GM21576 (cell line): Measurements from ENCODE around the gene PHLDA2.
"Not testable (repeated sequence)": the region's sequence is repeated elsewhere in the genome, so short reads cannot be mapped to it uniquely, and the experiment has no call there.

ENCODE experiments used
- ATAC-seq: cut with Tn5 transposase; IDR thresholded peaks from one replicate; pipeline ENCODE4 v1.9.1; 2021; ENCODE audit warnings: mild to moderate bottlenecking, moderate library complexity; ENCODE audit not compliant: unreplicated experiment

The PHLDA2 gene

DNA sequence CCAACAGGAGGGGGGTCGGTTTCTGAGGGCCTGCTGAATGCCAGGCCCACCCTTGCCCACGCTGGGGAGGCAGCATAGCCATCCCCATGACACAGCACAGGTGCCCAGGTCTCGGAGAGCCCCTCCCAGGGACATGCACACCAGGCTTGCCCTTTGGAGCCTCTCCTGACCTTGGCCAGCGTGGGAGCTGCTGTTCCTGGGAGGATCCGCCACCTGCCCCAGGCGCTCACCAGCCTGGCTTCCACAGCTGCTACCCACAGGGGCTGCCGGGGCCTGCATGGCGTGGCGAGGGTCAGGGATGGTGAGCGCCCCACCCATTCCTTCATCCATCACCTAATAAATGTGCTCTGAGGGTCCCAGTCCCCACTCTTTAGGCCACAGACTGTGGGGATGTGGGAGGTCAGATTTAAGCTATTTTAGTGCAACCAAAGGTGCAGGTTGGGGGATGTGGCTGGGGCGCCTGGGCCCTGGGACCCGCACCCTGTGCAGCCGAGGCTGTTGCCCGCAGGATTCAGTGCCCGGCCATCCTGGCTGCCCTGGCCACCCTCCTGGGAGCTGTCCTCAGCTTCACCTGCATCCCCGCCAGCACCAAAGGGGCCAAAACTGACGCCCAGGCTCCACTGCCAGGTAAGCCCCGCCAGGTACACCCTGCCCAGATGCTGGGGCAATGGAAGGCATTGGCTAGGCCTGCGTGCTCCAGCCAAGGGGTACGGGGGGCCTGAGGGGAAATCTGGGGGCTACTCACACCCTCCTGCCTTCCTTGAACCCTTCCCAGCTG is 12.9 kb downstream of the PHLDA2 start:
- no peak for ATAC-seq

DNA sequence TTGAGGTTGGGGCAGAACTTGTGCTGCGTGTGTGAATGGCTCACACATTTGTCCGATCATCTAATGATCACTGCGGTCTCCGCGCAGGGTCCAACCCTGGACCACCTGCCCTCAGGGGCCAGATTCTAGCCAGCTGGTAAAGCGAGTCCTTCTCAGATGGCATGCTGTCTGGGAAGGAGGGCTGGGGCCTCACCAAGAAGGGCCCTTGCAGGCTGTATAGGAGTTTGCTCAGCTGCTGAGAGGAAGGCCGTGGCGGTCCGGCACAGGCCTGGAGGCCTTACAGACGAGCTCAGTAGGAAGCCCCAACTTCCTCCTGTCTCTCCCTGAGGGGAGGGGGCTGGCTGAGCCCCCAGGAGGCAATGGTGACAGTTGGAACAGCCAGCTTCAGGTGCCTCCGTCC is 13.7 kb downstream of the PHLDA2 start:
- ATAC-seq: no peak

DNA sequence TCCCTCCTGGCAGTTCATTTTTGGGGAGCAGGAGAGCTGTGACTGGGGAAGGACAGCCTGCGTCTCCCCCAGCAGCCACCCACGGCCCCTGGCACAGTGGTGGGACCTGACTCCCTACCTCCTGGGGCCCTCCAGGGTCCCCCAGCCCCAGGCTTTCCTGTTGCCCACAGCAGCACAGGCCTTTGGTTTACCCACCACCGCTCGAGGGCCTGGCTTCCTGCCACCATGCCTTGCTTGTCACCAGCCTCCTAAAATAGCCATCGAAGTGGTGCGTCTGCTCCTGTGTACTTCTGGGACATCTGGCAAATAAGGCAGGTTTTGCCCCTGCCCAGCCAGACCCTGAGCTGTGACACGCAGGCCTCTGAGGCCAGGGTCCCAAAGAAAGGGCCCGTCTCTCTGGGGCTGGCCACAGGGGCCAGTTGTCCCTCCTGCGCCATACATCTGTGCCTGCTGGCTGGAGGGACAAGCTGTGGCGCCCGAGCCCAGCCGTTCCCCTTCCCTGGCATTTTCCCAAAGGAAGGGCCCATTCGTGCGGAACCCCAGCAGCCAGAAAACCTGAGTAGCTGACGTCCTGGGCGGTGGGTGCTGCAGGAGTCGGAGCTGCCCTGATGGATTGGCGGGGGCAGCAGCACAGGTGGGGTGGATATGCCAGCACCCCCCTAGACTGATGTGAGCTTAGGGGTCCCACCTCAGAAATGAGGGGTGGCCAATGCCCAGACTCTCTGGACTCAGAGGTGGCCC is 14.6 kb downstream of the PHLDA2 start:
- ATAC-seq: no peak

DNA sequence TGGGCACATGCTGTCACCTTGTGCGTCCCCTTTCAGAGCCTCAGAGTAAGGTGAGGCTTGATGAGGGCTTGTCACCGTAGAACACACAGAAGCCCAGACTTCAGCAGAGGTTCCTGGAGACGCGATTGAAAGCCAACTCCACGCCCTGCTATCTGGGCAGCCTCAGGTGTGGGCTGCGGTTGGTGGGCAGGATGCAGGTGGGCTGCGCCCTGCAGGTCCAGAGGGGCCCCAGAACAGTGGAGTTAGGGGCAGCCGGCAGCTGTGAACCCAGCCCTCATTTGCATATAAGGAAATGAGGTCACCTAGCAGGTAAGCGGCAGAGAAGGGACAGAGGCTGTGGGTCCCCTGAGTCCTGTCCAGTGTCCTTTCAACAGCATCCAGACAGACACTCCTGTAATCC is 15.4 kb downstream of the PHLDA2 start:
- no peak for ATAC-seq

DNA sequence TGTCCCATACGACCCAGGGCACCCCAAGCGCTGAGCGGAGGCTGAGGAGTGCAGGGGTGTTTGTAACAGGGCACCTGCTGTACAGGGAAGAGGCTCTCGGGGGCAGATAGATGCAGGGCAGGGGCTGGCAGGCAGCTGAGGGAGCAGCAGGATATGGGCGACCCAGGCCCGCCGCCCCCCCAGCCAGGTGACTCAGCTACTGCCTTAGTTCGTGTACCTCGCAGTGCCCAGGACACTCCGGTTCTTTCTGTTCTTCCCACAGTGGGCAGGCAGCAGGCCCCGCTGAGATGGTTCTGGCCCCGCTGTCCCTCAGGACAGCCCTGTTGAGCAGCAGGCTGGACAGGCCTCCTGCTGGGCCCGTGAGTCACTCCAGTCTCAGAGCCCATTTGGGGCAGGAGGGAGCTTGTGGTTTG is 16.2 kb downstream of the PHLDA2 start:
- no peak for ATAC-seq

DNA sequence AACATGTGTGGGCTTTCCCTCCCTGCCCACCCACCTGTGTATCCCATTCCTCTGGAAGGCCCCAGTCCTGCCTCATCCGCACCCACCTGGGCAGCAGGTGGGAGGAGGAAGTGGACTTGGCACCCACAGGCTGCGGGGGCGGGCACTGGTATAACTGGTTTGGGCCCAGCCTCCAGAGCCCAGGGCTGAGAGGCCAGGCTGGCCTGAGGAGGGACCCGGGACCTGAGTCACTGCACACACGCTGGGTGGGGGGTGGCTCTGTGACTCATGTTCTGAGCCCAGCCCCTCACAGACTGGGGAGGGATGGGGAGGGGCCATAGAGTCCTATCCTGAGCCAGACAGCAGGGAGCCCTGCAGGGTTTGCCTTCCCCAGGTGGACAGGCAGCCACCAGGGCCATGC is 16.7 kb downstream of the PHLDA2 start:
- no peak for ATAC-seq

DNA sequence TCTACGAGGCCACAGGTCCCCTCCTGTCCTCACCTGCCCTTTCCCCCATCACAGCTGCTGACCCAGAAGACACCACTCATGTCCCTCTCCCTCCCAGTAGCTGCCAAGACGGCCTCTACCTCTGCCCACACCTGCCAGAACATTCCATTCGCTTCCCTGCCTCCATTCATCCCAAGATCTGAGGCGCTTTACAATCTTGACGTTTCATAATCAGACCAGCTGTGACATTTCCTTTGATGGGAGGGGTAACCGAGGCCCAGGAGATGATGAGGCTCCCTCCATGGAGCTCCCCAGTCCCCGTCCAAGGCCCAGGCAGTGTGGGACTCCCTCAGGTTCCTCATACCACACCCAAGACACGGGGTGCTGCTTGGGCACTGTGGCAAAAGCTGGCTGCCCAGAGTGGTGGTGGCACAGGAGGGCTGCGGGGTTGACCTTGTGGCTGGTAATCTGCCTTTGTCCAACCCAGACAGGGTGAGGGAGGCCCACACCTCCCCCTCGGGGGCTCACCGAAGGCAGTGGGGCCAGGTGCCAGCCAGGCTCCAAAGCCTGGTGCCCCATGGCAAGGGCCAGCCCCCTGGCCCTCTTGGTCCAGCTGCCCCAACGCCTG is 17.3 kb downstream of the PHLDA2 start:
- no peak for ATAC-seq

DNA sequence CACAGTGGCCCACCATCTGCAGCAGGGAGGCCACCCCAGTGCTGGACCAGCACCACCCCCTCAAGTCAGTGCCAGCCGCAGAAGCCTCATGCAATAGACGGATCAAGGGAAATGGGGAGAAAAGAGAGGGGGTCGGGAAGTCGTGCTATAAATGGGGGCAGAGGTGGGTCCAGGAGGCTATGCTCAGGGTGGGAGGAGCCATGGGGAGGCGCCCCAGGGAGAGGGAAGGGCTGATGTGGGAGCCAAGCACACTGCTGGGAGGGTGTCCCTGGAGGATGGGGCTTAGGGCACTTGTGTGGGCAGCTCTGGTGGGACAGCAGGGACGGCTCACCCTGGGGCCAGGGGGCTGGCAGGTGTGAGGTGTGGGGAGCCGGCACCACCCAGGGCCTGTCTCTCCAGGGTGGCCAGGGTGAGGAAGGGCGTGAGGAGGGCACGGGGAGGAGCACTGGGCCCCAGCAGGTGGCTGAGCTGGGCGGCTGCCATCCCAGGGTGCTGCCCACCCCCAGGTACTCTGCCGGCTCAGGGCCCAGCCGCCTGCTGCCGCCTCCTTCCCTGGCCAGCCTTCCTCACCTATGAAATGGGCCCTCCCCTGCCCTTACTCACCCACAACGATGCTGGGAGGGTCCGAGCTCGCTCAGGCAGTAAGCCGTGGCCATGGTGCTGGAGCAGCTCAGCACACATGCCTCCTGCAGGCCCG is 18.0 kb downstream of the PHLDA2 start:
- no peak for ATAC-seq

DNA sequence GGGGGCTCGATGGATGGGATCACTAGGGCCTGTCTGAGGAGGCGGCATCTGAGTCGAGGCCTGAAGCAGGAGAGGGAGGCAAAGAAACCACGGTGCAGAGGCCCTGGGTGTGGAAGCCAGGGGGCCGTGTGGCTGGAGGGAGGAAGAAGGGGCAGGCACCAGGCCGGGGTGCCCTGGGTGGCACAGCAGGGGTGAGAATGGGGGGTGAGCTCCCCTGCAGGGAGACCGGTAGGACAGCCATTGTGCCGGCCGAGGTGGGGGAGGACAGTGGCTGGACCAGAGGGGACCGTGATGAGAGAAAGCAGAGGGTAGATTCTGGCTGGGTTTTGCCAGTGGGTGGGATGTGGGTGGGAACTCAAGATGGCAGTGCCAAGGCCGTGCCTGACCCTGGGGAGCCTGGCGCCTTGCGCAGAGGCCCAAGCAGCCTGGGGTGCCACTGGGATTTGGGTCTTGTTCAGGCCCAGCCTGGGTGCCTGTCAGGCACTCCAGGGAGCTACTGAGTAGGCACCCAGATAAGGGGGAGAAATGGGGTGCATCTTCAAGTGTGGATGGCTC is 18.7 kb downstream of the PHLDA2 start:
- no peak for ATAC-seq

DNA sequence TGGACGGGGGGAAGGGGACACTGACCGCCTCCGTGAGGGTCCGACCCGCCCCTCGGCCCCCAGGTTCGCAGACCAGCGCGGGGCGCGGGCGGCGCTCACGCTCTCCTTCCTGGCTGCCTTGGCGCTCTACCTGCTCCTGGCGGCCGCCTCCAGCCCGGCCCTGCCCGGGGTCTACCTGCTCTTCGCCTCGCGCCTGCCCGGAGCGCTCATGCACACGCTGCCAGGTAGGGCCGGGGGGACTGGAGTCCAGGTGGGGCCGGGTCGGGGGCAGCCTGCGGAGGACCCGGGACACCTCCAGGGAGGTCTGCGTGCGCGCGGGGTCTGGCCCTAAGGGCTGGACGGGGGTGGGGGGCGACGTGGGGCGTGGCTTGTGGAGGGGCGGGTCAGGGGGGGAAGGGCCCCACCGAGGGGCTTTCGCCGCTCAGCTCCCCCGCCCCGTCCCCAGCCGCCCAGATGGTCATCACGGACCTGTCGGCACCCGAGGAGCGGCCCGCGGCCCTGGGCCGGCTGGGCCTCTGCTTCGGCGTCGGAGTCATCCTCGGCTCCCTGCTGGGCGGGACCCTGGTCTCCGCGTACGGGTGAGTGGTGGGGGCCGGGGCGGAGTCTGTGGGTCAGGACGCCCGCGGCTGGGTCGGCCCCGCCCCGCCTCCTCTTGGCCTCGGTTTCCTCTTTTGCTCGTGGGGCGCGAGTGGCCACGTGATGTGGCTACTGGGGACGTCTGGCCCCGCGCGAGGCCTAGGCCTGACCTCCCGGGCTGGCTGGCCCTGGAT is 19.9 kb downstream of the PHLDA2 start:
- no peak for ATAC-seq

DNA sequence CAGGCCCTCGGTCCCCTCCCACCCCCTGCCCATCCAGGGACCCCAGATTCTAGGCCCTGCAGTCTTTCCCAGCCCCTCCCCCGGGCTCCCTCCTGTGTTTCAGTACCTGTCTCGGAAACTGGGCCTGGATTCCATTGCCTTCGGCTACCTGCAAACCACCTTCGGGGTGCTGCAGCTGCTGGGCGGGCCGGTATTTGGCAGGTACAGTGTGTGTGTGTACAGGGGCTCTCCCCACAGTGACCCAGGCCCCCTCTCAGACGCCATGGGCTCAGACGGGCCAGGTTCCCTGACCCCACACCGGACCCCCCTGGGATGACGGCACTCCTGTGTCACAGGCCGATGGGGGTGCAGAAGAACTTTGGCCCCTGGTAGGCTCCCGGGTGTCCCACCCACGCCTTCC is 21.1 kb downstream of the PHLDA2 start:
- no peak for ATAC-seq

DNA sequence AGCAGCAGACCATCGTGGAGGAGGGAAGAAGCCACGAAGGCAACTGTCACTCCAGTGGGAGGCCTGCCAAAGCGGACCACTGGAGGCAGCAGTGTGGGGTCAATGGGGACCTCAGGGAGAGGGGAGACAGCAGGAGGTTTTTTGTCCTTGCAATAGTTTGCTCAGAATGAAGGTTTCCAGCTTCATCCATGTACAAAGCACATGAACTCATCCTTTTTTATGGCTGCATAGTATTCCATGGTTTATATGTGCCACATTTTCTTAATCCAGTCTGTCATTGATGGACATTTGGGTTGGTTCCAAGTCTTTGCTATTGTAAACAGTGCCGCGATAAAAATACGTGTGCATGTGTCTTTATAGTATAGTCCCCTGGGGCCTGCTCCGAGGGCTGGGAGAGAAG is 23.9 kb downstream of the PHLDA2 start:
- not testable (repeated sequence) for ATAC-seq

DNA sequence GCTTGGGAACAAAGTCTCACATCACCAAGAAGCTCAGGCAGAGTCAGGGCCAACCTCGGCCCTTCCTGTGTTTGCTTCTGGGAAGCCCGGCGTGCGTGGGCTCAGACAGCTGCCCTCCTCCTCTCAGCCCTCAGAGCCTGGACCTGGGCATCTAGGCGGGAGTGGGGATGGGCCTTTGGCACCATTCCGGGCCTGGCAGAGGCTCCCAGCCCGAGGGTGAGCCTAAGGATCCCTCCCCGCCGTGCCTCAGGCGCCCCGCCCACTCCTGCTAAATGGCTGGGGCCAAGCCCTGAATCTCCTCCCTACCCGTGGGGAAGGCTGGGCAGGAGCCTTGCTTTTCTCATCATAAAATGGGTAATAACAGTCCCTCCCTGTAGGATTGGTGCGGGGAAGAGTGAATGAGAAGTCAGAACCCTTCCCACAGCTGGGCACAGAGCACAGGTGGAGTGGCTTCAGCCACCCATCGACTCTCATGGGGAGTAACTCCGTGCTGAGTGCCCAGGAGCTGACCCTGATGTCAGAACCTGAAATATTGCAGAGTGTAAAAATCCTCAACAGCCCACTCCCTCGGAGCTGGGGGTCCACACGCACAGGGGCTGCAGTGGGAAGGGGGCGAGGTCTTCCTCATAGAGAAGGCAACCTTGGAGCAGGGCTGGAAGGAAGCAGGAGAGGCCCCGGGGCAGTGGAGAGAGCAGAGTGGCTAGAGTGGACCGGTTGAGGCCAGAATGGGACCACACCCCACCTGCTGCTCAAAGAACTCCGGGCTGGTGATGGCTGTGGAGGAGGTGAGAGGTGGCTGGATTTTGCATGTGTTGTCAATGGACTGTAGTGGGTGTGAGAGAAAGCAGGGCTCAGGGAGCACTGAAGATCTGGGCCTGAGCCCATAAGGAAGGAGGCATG is 24.8 kb downstream of the PHLDA2 start:
- no peak for ATAC-seq

DNA sequence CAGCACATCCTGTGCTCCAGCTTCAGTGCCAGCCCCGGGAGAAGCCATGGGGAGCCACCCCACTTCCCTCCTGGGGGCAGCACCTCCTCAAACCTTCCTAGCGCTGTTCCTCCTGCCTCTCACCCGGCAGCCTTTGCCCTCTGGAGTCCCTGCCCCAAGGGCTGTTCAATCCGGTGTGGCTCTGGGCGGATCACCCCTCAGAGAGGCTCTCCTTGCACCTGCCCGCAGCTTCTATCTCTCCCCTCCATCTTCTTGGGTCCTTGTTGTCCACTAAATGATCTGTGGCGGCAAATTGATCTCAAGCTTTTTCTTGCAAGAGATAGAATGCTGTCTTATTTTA is 25.6 kb downstream of the PHLDA2 start:
- ATAC-seq: no peak

DNA sequence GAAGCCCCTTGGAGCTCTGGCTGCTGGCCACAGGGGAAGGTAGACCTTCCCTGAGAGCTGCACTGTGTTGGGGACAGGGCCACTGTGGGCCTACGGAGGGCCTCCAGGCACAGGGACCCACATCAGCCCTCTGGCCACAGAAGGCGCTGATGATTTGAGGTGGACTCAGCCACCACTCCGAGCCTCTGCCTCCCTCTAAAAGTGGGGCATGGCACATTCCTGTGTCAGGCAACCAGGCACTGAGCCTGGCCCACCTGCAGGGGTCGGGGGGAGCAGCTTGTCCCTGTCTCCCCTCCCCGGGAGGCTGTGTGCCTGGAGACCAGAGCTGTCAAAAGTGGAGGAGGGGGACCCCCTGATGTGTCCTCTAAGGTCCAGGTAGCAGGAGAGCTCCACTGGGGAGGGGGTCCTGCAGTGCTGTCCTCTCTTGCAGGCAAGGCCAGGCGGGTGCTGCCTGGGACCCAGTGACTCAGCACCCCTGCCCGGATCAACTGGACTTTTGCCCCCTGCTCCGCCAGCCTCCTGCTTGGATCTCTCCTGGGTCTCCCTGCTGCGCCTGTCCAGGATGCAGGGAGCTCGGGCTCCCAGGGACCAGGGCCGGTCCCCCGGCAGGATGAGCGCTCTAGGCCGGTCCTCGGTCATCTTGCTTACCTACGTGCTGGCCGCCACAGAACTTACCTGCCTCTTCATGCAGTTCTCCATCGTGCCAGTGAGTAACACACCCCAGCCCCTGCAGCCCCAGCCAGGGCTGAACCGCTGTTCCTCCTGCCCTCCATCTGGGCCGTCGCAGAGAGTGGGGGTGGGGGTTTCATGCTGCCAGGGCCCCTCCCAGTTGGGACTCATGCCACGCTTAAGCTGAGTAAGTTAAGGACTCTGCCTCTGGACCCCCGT is 26.2 kb downstream of the PHLDA2 start:
- no peak for ATAC-seq

DNA sequence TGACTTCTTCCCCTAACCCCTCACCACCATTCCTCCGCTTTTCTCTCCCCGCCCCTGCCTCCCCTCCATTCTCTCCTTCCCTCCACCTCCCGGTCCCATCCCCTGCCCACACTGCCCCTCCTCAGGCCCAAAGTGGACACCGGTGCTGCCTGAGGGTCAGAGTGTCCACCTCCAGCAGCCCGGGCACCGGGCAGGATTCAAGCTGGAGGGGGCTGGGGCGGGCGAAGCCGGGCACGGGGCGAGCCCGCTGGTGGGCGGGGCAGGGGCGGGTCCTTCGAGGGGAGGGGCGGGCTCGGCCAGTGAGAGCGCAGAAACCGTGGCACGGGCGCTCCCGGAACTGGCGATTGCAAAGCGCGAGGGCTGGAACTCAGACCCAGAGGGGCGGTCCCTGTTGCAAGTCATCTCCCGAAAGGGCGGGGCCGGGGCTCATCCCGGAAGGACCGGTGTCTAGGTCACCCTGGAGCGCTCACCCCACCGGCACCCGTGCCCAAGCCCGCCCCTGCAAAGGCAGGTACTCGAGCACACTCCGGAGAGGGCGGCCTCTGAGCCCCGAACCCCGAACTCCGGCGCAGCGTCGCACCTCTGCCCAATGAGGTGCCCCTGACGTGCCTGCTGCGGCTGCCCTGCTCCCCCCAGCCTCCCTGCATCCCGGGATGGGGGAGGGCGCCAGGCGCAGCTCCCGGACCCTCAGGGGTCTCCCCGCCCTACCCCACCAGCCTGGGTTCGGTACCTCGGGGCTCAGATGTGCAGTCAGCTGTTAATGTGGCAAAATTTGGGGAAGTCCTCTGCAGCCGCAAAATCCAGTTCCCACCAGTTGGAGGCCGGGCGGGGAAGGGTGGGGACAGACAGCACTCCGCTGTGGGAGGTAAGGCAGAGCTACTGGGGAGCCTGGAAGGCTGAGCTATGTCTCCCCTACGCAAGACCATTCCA is 27.1 kb downstream of the PHLDA2 start:
- peak; percentile 88 for ATAC-seq

DNA sequence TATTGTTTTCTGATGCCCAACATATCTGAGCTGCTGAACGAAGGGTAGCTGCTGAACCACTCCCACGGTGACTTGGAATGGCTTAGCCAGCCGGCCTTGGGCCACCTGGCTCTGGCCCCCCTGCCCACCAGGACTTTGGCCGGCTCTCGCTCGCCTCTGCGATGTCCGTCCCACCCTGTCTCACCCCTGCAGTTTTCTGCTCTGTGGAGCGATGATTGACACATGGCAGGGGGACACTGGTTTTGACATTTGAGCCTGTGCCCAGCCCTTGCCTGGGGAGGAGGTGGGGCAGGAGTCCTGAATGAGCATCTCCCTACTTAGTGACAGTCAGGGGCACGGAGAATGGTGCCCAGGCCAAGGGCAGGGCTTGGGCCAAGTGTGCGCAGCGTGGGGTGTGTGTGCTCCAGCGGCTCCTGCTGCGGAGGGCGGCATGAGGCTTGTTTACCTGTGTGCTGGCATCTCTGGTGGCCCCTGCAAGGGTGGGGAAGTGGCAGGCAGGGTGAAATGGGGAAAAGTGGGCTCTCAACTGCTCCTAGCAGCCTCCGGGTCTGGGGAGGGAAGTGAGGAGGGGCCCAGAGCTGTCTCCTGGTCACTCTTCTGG is 27.9 kb downstream of the PHLDA2 start:
- no peak for ATAC-seq
